HG03520 (cell line): ENCODE measurements around the gene LARP4B.
"Not testable (repeated sequence)": the region's sequence is repeated elsewhere in the genome, so short reads cannot be mapped to it uniquely, and the experiment has no call there.

Experiments
- ATAC-seq: cut with Tn5 transposase; IDR thresholded peaks from one replicate; pipeline ENCODE4 v1.9.1; 2021; ENCODE audit warnings: mild to moderate bottlenecking, moderate library complexity; ENCODE audit not compliant: unreplicated experiment

Gene LARP4B

DNA sequence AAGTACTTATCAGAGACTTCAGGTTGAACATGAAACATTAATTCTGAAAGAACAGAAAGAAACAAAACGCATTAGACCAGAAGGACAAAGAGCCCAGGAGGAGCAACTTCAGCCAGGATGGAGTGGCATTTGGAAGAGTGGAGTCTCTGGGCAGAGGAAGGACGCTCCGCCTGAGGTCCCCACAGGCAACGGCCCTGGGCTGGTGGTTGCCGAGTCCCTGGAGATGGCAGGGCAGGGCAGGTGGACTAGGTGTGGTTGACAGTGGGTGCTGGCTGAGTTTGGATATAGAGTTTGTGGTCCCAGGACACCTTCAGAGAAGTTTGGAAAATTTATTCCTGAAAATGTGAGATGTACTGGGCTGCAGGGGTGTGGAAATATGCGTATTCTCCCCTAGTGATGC, 27.4 kb upstream of the LARP4B start:
- ATAC-seq = no peak

DNA sequence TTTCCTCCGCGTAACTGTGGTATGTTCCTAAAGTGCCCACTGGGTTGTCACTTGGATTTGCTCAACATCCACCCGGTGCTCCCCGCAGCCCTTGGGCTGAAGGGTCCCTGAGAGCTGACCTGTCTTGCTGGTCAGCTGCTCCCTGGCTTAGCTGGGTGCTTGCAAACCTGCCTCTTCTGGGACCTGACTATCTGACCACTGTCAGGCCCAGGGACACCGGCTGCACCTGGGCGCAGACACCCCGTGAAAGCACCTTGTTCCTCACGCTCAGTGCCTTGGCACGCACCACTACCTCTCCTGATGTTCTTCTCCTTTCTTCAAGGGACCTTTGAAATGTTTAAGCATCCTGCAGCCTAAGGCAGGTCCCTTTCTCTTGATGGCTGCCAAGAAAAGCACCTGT, 26.6 kb upstream of the LARP4B start:
- ATAC-seq = no peak

DNA sequence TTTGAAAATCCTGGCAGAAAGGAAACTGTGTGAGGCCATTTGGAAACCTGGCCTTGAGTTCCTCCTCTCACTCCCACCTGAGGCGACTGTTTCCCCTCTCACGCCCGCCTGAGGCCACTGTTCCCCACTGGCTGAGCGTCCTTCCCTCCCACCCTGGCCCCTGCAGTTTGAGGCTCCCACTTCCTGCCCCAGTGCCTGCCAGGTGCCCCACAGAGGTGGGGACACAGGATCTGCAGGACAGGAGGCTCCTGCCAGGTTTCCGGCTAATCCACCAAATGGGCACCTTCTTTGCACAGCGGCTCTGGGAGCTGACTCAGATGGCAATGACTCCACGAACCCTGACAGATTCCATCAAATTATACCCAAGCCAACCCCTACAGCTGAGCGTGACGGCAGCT, 24.3 kb upstream of the LARP4B start:
- no peak for ATAC-seq

DNA sequence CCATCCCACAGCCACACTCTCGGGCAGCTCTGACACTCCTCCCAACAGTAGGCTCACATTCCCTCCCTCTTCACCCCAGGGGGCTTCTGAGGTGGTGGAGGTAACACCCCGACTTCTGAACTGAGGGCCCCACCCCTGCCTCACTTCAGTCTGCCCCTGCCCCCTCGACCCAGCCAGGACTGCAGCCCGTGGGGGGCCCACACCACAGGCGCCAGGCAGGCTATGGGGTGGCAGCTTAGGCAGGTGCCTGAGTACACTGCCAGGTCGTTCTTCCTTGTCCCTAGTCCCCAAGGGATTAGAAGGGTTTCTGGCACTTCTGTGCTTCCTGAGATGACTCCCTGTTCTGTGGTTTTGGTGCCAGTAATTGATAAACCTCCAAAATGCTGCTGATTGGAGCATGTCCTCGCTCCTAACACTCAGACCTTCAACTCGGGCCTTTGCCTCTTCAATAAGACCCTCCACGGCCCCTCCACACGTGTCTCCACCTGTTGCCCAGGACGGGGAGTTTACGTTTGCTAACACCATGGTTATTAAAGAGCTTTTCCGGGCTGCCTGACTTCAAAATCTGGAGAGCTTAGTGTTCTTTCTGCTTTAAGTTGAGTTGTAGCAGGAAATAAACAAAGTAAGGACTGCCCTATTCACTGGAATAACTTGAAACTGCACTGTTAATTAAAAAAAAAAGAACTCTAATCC, 23.8 kb upstream of the LARP4B start:
- ATAC-seq = no peak

DNA sequence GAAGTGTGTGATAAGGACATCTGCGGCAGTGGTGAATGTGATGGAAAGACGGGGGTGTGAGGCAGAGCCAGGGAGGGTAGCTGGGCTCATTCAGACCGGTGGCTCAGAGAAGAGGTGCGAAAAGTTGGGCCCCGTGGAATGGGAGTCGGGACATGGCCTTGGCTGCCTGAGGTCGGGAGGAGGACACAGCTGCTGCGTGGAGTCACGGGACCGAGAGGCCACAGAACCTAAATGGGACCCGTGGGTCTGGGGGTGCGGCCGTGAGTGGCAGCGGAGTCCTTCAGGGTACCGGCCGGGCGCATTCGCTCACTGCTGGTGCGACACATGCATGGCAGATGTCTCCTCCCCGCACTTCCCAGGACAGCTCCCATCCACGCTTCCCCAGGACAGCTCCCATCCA, 22.9 kb upstream of the LARP4B start:
- no peak for ATAC-seq

DNA sequence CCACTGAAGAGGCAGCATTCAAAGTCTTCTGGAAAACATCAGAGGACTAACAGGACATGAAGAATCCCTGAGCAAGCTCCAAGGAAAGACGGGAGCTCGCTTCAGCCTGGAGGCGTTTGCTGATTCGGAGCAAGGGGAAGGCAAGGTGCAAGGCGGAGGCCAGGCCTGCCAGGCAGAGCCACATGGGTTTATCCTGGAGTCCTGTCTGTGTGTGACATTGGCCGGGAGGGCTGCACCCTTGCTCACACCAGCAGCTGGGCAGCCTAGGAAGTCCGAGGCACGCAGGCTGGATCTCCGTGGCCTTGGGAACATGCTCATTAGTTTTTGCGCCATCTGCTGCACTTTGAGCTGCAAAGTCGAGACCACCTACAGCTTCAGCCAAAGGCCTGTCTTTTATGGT, 22.3 kb upstream of the LARP4B start:
- no peak for ATAC-seq

DNA sequence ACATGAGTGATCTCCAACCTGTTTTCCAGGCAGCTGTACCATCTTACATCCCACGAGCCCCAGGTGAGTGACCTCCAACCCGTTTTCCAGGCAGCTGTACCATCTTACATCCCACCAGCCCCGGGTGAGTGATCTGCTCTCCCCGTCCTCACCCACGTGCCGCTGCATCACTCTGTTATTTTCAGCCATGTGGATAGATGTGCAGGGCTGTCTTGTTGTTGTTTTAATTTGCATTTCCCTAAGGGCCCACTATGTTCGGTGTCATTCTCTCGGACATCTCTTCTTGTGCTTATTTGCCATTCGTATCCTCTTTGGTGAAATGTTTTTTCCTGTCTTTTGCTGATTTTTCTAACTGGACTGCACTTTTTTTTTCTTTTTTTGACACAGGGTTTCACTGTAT, 17.9 kb upstream of the LARP4B start:
- ATAC-seq = no peak

DNA sequence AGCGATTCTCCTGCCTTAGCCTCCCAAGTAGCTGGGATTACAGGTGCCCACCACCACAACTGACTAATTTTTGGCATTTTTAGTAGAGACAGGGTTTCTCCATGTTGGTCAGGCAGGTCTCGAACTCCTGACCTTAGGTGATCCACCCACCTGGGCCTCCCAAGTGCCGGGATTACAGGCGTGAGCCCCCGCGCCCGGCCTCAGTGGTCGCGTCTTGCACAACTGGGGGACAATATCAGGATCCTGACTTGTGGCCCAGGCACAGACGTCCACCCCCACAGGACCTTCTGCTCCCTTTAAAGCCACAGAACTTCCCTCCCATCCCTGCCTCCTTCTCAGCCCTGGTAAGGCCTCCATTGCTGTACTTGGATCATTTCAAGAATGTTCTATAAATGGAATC, 16.8 kb upstream of the LARP4B start:
- ATAC-seq = no peak

DNA sequence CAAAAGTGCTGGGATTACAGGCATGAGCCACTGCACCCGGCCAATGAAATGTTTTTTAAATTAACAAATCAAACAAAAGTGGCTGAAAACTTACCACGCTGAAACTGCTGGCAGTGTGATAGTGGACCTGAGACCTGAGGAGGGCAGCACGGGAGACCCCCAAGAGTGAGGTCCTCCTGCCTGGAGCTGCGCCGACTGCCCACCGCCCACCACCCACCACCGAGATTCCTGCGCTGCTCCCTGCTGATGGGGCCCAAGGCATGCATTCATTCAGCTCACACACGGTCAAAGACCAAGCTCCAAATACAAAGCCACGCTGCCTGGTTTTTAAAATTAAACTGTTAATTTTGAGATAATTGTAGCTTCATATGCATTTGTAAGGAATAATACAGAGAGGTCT, 16.4 kb upstream of the LARP4B start:
- no peak for ATAC-seq

DNA sequence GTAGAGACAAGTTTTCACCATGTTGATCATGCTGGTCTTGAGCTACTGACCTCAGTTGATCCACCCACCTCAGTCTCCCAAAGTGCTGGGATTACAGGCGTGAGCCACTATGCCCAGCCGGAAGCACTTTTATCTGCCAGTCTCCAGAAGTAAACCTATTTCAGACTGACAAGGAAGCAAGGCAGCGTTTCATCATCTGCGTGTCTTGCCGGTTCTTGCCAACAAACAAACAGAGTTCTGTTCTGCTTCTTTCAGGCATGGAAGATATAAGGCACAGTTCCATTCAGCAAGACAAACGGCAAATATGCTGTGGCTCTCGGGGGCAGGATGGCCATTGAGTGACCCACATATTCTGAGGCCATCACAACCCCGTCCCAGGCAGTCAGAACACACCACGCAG, 15.5 kb upstream of the LARP4B start:
- no peak for ATAC-seq

DNA sequence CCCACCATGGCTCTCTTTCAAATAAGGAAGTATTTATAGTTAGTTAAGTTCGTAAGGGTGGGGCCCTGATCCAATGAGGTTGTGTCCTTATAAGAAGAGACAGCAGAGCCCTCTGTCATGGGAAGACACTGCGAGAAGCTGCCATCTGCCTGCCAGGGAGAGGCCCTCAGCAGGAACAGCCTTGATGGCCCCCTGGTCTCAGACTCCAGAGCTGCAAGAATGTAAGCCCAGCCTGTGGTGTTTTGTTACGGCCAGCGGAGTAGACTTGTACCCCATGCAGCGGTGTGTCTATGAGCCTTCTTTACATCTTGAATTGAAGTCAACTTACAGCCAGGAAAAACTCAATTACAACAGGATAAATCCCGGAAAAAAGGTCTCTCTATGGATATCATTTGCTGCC, 14.3 kb upstream of the LARP4B start:
- no peak for ATAC-seq

DNA sequence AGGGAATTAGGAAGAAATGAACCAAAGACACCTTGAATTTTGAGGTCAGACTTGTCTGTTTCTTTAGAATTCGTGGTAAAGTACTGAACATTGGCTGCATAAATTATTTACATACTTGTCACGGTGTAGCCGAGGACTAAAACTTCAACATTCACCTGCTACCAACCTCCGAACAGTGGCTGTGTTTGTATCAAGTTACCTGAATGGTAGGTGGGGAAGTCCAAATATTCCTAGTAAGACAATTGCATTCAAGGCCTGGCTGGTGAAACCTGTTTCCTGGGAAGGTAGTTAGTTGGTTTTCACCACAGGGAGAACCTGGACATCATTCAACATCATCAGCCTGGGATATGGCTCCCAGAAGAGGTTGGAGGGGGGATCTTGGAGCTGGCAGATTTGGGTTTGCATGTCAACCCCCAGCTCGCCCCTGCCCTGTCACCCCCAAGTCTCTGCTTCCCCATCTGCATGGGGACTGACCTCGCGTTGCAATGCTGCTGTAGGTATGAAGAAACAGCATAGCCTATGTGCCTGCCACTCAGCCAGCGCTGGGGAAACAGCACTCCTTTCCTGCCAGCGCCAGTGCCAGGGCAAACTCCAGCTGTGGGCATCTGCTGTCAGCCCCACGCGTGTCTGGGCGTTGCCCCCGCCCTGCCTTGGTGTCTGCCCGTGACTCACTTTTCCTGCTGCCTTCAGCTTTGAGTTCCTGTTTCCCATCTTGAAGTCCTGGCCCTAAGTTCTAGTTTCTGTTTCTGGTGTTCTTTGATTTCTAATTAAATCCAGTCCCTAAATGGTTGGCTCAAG, 12.7 kb upstream of the LARP4B start:
- ATAC-seq = no peak

DNA sequence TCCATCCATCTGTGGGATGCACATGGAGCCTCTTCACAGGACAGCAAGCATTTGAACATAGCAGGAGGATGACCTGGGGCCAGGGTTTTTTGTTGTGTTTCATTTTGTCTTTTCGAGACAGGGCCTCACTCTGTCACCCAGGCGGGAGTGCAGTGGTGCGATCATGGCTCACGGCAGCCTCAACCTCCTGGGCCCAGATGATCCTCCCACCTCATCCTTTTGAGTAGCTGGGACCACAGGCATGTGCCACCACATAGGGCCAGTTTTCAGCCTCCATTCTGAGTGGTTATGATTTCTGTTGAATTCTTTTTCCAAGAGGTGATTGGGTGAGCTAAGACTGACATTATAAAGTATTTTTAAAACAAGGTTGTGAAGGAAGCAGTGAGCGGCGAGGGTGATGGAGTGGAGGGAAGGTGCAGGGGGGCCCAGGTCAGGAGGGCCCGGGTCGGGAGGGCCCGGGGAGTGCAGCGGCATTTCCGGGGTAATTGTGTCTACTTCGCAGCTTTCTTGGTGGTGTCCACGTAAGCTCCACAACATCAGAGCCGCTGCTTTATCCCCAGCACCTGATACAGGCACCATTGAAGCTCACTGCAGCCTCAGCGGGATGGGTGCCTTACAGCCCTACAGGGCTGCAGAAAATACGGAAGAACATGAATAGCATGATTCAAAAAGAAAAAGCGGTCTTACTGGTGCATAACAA, 12.0 kb upstream of the LARP4B start:
- ATAC-seq = no peak

DNA sequence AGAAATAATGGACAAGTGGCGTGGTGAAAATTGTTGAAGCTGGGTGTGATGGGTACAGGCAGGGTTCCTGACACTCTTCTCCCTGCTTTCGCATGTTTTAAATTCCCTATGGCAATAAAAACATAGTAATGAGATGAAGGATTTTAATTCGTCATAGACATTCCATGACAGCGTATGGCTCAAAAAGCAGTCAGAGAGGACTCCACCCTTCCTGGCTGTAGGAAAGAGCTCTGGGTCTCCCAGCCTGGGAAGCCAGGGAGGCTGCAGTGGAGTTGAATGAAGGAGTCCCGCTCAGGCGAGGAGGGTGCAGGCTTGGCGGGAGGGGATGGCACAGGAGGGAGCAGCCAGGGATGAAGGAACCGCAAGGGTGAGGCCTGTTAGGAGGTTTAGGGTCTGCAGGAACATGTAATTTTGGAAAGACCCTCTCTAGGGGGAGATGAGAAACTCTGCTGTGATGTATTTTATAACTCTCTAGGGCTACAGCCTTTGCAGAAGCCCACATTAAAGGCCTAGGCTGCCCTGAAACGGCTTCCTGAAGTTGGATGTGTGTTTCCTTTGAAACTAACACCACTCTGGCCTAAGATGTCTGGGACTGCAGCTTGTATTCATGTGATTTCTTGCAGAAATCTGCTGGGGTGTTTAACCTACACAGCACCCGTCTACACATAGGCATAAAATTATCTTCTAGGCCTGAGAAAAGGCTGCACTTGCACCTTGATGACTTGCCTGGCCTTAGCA, 7.6 kb upstream of the LARP4B start:
- no peak for ATAC-seq

DNA sequence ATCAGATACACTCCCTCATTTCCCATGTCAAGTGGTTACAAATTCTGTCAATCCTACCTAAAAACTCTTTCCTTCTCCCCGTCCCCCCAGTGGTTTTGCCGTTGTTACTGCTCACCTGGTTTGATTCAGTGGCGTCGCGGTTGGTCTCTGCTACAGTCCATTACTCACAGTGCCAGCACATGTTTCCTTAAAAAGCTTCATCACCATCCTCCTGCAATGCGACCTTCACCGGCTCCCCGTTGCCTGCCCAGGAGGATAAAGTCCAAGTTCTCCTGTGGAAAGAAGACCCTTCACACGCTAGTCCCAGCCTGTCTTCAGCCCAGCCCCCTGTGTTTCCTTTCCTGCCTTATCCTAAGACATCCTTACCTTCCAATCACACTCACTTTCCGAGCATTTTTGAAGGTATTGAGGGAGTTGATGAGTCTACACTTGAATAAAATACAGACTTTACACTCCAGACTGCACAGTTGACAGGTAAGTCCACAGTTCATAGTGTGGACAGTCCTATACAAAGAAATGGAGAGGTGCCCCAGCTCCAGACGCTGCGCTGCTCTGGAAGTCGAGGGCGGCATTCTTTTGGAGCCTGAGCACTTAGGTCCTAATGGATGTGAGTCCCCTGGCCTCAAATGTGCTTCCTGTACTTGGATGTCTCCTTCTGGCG, 3.4 kb upstream of the LARP4B start:
- no peak for ATAC-seq

DNA sequence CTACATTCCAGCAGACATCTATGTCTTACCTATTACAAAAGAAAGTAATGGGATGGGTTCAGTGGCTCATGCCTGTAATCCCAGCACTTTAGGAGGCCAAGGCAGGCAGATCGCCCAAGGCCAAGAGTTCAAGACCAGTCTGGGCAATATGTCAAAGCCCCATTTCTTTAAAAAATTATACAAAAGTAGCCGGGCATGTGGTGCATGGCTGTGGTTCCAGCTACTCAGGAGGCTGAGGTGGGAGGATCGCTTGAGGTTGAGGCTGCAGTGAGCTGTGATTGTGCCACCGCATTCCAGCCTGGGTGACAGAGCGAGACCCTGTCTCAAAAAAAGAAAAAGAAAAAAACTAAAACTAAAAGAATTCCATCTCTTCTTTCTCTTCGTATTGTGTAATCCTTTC, 2.7 kb upstream of the LARP4B start:
- not testable (repeated sequence) for ATAC-seq

DNA sequence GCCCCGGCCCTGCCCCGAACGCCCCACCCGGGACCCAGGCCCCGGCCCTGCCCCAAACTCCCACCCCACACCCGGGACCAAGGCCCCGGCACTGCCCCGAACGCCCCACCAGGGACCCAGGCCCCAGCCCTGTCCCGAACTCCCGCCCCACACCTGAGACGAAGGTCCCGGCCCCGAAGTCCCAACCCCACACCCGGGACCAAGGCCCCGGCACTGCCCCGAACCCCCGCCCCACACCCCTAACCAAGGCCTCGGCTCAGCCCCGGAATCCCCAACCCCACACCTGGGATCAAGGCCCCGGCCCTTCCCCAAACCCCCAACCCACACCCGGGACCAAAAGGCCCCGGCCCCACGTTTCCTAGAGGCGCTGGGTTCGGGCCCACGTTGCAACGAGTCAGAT, 1.1 kb upstream of the LARP4B start:
- ATAC-seq = no peak

DNA sequence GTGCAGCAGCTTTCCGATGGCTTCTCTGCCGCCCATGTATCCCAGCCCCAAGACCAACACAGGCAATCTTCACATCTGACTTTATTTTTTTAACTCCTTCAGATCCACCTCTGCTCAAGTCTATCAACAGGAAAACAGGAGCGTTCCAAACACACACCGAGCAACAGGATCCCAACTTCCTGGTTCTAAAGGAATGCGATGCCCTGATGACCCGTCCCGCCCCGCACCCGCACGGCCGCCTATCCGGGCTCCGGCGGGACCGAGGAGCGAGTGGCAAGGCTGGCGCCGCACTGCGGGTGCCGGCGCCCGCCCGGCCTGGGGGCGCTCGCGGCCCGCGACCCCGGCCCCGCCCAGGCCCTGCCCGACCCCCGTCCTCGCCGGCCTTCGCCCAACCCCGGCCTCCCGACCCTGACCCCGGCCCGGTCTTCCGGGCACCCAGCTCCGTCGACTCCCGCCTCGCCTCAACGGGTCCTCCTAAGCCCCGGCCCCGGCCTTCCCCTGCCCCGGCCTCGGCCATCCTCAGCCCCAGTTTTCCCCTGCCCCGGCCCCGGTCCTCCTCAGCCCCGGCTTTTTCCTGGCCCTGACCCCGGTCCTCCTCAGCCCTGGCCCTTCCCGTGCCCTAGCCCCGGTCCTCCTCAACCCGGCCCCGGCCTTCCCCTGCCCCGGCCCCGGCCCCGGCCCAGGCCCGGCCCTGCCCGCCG, 730 bp downstream of the LARP4B start:
- ATAC-seq = no peak

DNA sequence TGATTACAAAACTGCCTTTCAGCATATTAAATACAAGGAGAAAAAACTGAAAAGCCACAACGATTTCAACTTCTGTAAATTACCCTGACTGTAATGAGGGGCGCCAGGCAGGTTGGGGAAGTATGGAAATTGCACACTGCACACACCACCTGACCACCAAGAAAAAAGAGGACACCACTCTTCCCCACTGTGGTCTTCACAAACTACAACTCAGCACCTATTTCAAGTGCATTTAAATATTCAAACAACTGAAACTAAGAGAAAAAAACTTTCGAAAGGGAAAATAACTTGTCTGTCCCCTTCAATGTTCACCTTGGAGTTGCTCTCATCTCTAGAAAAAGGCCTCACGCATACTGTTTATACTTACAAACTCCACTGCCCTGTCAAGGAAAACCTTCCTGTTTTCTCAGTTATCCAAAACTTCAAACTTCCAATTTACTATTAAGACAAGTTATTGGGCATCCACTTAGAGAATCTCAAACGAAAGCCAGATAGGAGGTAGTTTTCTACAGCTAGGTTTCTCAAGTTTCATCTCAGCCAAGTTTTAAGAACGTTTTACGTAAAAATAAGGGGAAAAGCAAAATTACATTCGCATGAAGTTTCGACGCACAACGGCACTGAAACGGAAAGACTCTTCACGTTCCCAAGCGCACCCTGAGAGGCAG, 1.4 kb downstream of the LARP4B start:
- ATAC-seq = no peak

DNA sequence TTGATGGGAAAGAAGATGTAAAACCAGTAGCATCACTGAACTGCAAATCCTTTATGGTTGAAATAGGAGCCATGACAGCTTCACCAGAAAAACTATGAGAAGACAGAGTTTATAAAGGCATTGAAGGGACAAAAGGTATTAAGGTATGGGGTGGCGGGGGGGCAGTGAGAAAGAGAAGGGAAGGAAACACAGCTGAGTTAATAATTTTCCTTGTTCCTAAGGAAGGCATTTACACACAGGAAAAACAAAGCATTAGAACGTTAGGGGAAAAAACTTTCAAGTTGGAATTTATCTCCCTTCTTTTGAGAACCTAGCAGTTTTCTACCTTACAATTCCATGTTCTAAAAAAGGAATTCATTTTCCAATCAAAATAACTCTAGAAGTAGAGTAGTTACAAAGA, 4.4 kb downstream of the LARP4B start:
- no peak for ATAC-seq
